HepG2 (cell line): ENCODE results near the gene NR2F1. TPM values are rescaled to one million over a fixed set of nuclear protein-coding genes. Genes with fewer than 3 reads are reported as not detected.

Experiments
- ARHGAP35 ChIP-seq: sonication (generic); formaldehyde crosslinking; IDR thresholded peaks from 2 replicates; pipeline ENCODE4 v1.9.0; 2022; ENCODE audit warnings: mild to moderate bottlenecking, inconsistent platforms, moderate library complexity, missing genetic modification reagents, borderline replicate concordance
- BORCS8-MEF2B ChIP-seq: sonication (generic); formaldehyde crosslinking; IDR thresholded peaks from 2 replicates; pipeline ENCODE4 v1.8.0; 2022; ENCODE audit warnings: mild to moderate bottlenecking, missing genetic modification reagents
- CBX1 ChIP-seq: IDR thresholded peaks from one replicate; pipeline ENCODE4 v1.6.1; 2016; ENCODE audit warnings: antibody characterized with exemption, low read depth
- HNRNPH1 ChIP-seq: fragments of 200-400 bp; formaldehyde crosslinking; optimal IDR thresholded peaks from 2 replicates; pipeline ENCODE3; 2017; ENCODE audit warnings: mild to moderate bottlenecking, low read depth, low read length
- LCORL ChIP-seq, 2 experiments: fragments of 450-650 bp in 1 of 2; sonication (generic) in 1 of 2; formaldehyde crosslinking in 1 of 2; IDR thresholded peaks; 2 replicates each; pipeline versions ENCODE4 v1.5.0 to v1.6.1; 2017 to 2020; ENCODE audit warnings: antibody characterized with exemption in 1 of 2, missing genetic modification reagents in 1 of 2
- MATR3 ChIP-seq: sonication (generic); formaldehyde crosslinking; IDR thresholded peaks from 2 replicates; pipeline ENCODE4 v1.4.0; 2020; ENCODE audit warnings: missing genetic modification reagents
- MEIS1 ChIP-seq: sonication (generic); formaldehyde crosslinking; IDR thresholded peaks from 2 replicates; pipeline ENCODE4 v1.9.0; 2021; ENCODE audit warnings: mild to moderate bottlenecking, missing genetic modification reagents, moderate library complexity, borderline replicate concordance
- RELA ChIP-seq: sonication (generic); formaldehyde crosslinking; IDR thresholded peaks from 2 replicates; pipeline ENCODE4 v1.4.0; 2020; ENCODE audit warnings: missing genetic modification reagents
- SCMH1 ChIP-seq: sonication (generic); formaldehyde crosslinking; IDR thresholded peaks from 2 replicates; pipeline ENCODE4 v1.9.0; 2021; ENCODE audit warnings: missing genetic modification reagents, mild to moderate bottlenecking, borderline replicate concordance
- SMAD3 ChIP-seq: sonication (generic); formaldehyde crosslinking; IDR thresholded peaks from 2 replicates; pipeline ENCODE4 v1.4.0; 2020; ENCODE audit warnings: missing genetic modification reagents
- SOX6 ChIP-seq, 2 experiments: fragments of 450-650 bp in 1 of 2; sonication (generic) in 1 of 2; formaldehyde crosslinking in 1 of 2; IDR thresholded peaks; 2 replicates each; pipeline versions ENCODE4 v1.4.0 to v1.6.1; 2017 to 2020; ENCODE audit warnings: antibody characterized with exemption in 1 of 2, mild to moderate bottlenecking in 1 of 2, missing genetic modification reagents in 1 of 2
- STAT5B ChIP-seq: sonication (generic); formaldehyde crosslinking; IDR thresholded peaks from 2 replicates; pipeline ENCODE4 v1.4.0; 2020; ENCODE audit warnings: missing genetic modification reagents
- TMF1 ChIP-seq: sonication (generic); formaldehyde crosslinking; IDR thresholded peaks from 2 replicates; pipeline ENCODE4 v1.8.1; 2022; ENCODE audit warnings: low read depth, missing genetic modification reagents
- ZFP62 ChIP-seq: sonication (generic); formaldehyde crosslinking; IDR thresholded peaks from 2 replicates; pipeline ENCODE4 v1.4.0; 2020; ENCODE audit warnings: missing genetic modification reagents
- ZNF33A ChIP-seq: sonication (generic); formaldehyde crosslinking; IDR thresholded peaks from 2 replicates; pipeline ENCODE4 v1.5.1; 2020; ENCODE audit warnings: missing genetic modification reagents, mild to moderate bottlenecking, moderate library complexity, borderline replicate concordance
- ZNF562 ChIP-seq: sonication (generic); formaldehyde crosslinking; IDR thresholded peaks from 2 replicates; pipeline ENCODE4 v1.8.0; 2022; ENCODE audit warnings: missing genetic modification reagents, borderline replicate concordance
- ZNF670 ChIP-seq: sonication (generic); formaldehyde crosslinking; IDR thresholded peaks from 2 replicates; pipeline ENCODE4 v1.8.0; 2022; ENCODE audit warnings: mild to moderate bottlenecking, missing genetic modification reagents, borderline replicate concordance
- polyA plus RNA-seq, 8 experiments: library from polyadenylated mRNA; depleted of rRNA in 3 of 8; stranded (reverse) in 7 of 8; unstranded in 1 of 8; fragments of >200 nt; fragmentation: Illumina TruSeq in 4 of 8; extraction: Trizol in 4 of 8; gene quantifications; 2 replicates each; pipeline versions ENCODE4 v1.2.1 to v1.2.3, GENCODE V29; 2011 to 2016; ENCODE audit warnings: low read depth in 4 of 8, missing spikeins in 1 of 8, mixed read lengths in 1 of 8; ENCODE audit not compliant: insufficient read depth in 1 of 8
- total RNA-seq, 5 experiments: library from RNA; depleted of rRNA; stranded (reverse); fragments of >200 nt; fragmentation: Illumina TruSeq; extraction: Trizol; gene quantifications; 2 replicates each; pipeline ENCODE4 v1.2.3, GENCODE V29; 2016; ENCODE audit warnings: low read depth in 1 of 5
- TF ChIP-seq, protein P1 (sequence below): IDR thresholded peaks from 2 replicates; pipeline ENCODE4 v1.6.1; 2016; ENCODE audit warnings: low read depth, control low read depth
- TF ChIP-seq, protein P2 (sequence below): sonication (generic); formaldehyde crosslinking; IDR thresholded peaks from 2 replicates; pipeline ENCODE4 v1.9.0; 2021; ENCODE audit warnings: missing genetic modification reagents, borderline replicate concordance
- TF ChIP-seq, protein P3 (sequence below): IDR thresholded peaks from 2 replicates; pipeline ENCODE4 v1.6.1; 2016; ENCODE audit warnings: low read depth, borderline replicate concordance
- TF ChIP-seq, protein P4 (sequence below): IDR thresholded peaks from 2 replicates; pipeline ENCODE4 v1.6.1; 2018; ENCODE audit warnings: missing genetic modification reagents
- TF ChIP-seq, protein P5 (sequence below): sonication (generic); formaldehyde crosslinking; IDR thresholded peaks from 2 replicates; pipeline ENCODE4 v1.5.0; 2020; ENCODE audit warnings: missing genetic modification reagents, mild to moderate bottlenecking, borderline replicate concordance

Gene NR2F1
- total and polyA plus RNA-seq, 2 of the 13 experiments (the other 11 are each of a cell fraction or from before 2014, with no cell fraction given): 17.1 to 59.7 TPM

DNA sequence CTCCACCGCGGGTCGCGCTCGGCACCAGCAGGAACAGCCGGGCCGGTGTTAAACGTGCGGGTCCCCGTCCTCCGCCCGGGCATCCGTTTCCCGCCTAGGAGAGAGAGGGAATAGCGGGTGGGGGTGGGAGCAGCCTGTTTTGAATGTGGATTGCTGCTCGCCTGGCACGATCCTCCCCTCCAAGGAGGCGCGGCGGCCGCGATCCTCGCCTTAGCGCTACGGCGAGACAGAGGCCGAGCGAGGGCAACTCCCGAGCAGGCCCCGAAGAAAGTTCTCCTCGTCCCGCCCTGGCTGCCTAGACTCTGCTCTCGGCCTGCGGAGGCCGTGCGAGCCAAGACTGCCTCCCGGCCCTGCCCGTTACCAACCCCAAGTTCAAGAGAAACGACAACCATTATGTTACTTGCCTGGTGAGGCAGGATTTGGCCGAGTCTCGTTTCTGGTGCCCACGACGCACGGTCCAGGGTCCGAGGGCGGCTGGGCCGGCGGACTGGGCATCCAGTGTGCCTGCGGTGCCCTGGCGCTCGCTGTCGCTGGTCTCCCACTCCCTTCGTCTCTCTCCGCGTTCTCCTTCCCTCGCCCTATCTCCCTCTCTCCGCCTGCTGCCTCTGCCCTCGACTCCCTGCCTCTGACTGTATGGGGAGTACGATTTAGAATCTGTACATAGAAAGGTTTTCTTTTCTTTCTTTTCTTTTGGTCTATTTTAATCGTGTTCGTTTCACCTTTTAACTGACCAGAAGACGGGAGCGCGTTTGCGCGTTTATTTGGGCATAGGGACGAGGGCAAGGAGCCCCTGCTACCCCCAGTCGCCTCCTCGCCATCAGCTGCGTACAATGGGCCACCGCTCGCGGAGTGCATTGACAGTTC, 2.7 kb upstream of the NR2F1 start (continued):
- no peak for TF ChIP-seq CBX1
- TF ChIP-seq ARHGAP35 (CRISPR knock-in tag): 0 out of 2 replicates have a peak, but pooled peaks have one; percentile 67
- no peak for TF ChIP-seq SCMH1 (CRISPR knock-in tag)
- TF ChIP-seq, protein P1, sequence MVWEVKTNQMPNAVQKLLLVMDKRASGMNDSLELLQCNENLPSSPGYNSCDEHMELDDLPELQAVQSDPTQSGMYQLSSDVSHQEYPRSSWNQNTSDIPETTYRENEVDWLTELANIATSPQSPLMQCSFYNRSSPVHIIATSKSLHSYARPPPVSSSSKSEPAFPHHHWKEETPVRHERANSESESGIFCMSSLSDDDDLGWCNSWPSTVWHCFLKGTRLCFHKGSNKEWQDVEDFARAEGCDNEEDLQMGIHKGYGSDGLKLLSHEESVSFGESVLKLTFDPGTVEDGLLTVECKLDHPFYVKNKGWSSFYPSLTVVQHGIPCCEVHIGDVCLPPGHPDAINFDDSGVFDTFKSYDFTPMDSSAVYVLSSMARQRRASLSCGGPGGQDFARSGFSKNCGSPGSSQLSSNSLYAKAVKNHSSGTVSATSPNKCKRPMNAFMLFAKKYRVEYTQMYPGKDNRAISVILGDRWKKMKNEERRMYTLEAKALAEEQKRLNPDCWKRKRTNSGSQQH: no peak
- peak; percentile 54; the same call in 1 of the 2 replicates for TF ChIP-seq ZNF670 (CRISPR knock-in tag)
- TF ChIP-seq, protein P2, sequence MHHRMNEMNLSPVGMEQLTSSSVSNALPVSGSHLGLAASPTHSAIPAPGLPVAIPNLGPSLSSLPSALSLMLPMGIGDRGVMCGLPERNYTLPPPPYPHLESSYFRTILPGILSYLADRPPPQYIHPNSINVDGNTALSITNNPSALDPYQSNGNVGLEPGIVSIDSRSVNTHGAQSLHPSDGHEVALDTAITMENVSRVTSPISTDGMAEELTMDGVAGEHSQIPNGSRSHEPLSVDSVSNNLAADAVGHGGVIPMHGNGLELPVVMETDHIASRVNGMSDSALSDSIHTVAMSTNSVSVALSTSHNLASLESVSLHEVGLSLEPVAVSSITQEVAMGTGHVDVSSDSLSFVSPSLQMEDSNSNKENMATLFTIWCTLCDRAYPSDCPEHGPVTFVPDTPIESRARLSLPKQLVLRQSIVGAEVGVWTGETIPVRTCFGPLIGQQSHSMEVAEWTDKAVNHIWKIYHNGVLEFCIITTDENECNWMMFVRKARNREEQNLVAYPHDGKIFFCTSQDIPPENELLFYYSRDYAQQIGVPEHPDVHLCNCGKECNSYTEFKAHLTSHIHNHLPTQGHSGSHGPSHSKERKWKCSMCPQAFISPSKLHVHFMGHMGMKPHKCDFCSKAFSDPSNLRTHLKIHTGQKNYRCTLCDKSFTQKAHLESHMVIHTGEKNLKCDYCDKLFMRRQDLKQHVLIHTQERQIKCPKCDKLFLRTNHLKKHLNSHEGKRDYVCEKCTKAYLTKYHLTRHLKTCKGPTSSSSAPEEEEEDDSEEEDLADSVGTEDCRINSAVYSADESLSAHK: no peak
- TF ChIP-seq MATR3: no peak
- no peak for TF ChIP-seq RELA
- no peak for TF ChIP-seq STAT5B (CRISPR knock-in tag)
- TF ChIP-seq, protein P3, sequence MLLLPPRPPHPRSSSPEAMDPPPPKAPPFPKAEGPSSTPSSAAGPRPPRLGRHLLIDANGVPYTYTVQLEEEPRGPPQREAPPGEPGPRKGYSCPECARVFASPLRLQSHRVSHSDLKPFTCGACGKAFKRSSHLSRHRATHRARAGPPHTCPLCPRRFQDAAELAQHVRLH: 0 out of 2 replicates have a peak, but pooled peaks have one; percentile 50
- TF ChIP-seq ZNF562: no peak
- TF ChIP-seq BORCS8-MEF2B (CRISPR knock-in tag): peak; percentile 40; the same call in 1 of the 2 replicates
- TF ChIP-seq MEIS1 (CRISPR knock-in tag): no peak
- no peak for TF ChIP-seq ZFP62
- TF ChIP-seq TMF1 (CRISPR knock-in tag): no peak
- TF ChIP-seq, protein P4, sequence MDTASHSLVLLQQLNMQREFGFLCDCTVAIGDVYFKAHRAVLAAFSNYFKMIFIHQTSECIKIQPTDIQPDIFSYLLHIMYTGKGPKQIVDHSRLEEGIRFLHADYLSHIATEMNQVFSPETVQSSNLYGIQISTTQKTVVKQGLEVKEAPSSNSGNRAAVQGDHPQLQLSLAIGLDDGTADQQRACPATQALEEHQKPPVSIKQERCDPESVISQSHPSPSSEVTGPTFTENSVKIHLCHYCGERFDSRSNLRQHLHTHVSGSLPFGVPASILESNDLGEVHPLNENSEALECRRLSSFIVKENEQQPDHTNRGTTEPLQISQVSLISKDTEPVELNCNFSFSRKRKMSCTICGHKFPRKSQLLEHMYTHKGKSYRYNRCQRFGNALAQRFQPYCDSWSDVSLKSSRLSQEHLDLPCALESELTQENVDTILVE (CRISPR knock-in tag): no peak
- TF ChIP-seq ZNF33A: 0 out of 2 replicates have a peak, but pooled peaks have one; percentile 55
- TF ChIP-seq, protein P5, sequence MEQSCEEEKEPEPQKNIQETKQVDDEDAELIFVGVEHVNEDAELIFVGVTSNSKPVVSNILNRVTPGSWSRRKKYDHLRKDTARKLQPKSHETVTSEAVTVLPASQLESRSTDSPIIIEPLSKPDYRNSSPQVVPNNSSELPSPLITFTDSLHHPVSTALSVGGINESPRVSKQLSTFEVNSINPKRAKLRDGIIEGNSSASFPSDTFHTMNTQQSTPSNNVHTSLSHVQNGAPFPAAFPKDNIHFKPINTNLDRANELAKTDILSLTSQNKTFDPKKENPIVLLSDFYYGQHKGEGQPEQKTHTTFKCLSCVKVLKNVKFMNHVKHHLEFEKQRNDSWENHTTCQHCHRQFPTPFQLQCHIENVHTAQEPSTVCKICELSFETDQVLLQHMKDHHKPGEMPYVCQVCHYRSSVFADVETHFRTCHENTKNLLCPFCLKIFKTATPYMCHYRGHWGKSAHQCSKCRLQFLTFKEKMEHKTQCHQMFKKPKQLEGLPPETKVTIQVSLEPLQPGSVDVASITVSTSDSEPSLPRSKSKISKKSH (CRISPR knock-in tag): 0 out of 2 replicates have a peak, but pooled peaks have one; percentile 36
- no peak for TF ChIP-seq LCORL (IDR thresholded peaks at IDR 0.05)
- TF ChIP-seq LCORL (CRISPR knock-in tag; IDR thresholded peaks at IDR 0.05): no peak
- no peak for TF ChIP-seq SOX6 (IDR thresholded peaks at IDR 0.05)
- TF ChIP-seq SOX6 (CRISPR knock-in tag; IDR thresholded peaks at IDR 0.05): peak; percentile 27; the same call in 1 of the 2 replicates
- no peak for TF ChIP-seq HNRNPH1
- no peak for TF ChIP-seq SMAD3
